OCI-LY7 (cell line): ENCODE results near the gene PARD3B. TPM values are rescaled to one million over a fixed set of nuclear protein-coding genes. Genes with fewer than 3 reads are reported as not detected.

Source experiments
- BruUV-seq: library from RNA; stranded (reverse); fragments of 400-500 nt; replicated peaks from 2 replicates; lab custom pipeline; 2021; lab: Mats Ljungman, UMichigan
- CTCF ChIA-PET: fragments of 300-600 bp; sonication (Branson Sonifier 250); formaldehyde crosslinking; loops from one replicate; lab custom pipeline; 2022; ENCODE audit warnings: antibody characterized with exemption; ENCODE audit not compliant: unreplicated experiment; lab: Charles Lee
- POLR2A ChIA-PET: fragments of 300-600 bp; sonication (Branson Sonifier 250); formaldehyde crosslinking; loops from one replicate; lab custom pipeline; 2022; ENCODE audit warnings: antibody characterized with exemption; lab: Charles Lee
- DNase-seq: peaks from one replicate; pipeline ENCODE4 v3.0.0-alpha.2; 2015; ENCODE audit warnings: low spot score
- H2AFZ ChIP-seq: fragments of 200-600 bp; sonication (generic), shearing (Covaris generic); 2 replicates; pipeline ENCODE4 v1.6.1; 2014; ENCODE audit warnings: mild to moderate bottlenecking, antibody characterized with exemption, low read length, moderate library complexity
- H3K27ac ChIP-seq: fragments of 200-600 bp; sonication (generic); 2 replicates; pipeline ENCODE4 v1.5.1; 2014; ENCODE audit warnings: mixed run types, low read depth, mild to moderate bottlenecking, moderate library complexity, low read length, inconsistent platforms; ENCODE audit not compliant: poor library complexity, severe bottlenecking
- H3K36me3 ChIP-seq: fragments of 200-600 bp; sonication (generic); 2 replicates; pipeline ENCODE4 v1.6.1; 2014; ENCODE audit warnings: mild to moderate bottlenecking, antibody characterized with exemption, low read length, moderate library complexity, mixed read lengths; ENCODE audit not compliant: insufficient read depth
- H3K4me1 ChIP-seq: fragments of 200-600 bp; sonication (generic); 2 replicates; pipeline ENCODE4 v1.5.1; 2014; ENCODE audit warnings: mild to moderate bottlenecking, low read length; ENCODE audit not compliant: insufficient read depth, poor library complexity, severe bottlenecking
- H3K4me2 ChIP-seq: fragments of 200-600 bp; sonication (generic); 2 replicates; pipeline ENCODE4 v1.6.1; 2014; ENCODE audit warnings: mild to moderate bottlenecking, low read length
- H3K4me3 ChIP-seq: fragments of 200-600 bp; sonication (generic); 2 replicates; pipeline ENCODE4 v1.5.1; 2014; ENCODE audit warnings: mild to moderate bottlenecking, low read depth, low read length; ENCODE audit not compliant: poor library complexity, severe bottlenecking
- H3K79me2 ChIP-seq: fragments of 200-600 bp; sonication (generic); 2 replicates; pipeline ENCODE4 v1.6.1; 2016; ENCODE audit warnings: low read depth, mild to moderate bottlenecking, low read length, moderate library complexity, mixed read lengths; ENCODE audit not compliant: insufficient read depth
- H3K9me2 ChIP-seq: fragments of 200-600 bp; sonication (generic); 2 replicates; pipeline ENCODE4 v1.6.1; 2016; ENCODE audit warnings: mild to moderate bottlenecking, low read length, mixed read lengths; ENCODE audit not compliant: insufficient read depth
- H3K9me3 ChIP-seq: fragments of 200-600 bp; sonication (generic); 2 replicates; pipeline ENCODE4 v1.6.1; 2014; ENCODE audit warnings: mild to moderate bottlenecking, mixed run types, low read length, mixed read lengths
- H4K20me1 ChIP-seq: fragments of 200-600 bp; sonication (generic); 2 replicates; pipeline ENCODE4 v1.6.1; 2014; ENCODE audit warnings: mild to moderate bottlenecking, antibody characterized with exemption, low read length, moderate library complexity, mixed read lengths; ENCODE audit not compliant: insufficient read depth
- EZH2phosphoT487 ChIP-seq: fragments of 200-600 bp; sonication (generic); IDR thresholded peaks from 2 replicates; pipeline ENCODE4 v1.6.1; 2018; ENCODE audit warnings: low read depth, borderline replicate concordance, mild to moderate bottlenecking, mixed run types, antibody characterized with exemption, low read length, moderate library complexity, mixed read lengths
- intact Hi-C: fragments of 100-400 bp; cut with micrococcal nuclease; formaldehyde crosslinking; loops from one replicate; pipeline ENCODE4 v1.10.0; 2022; ENCODE audit not compliant: unreplicated experiment
- total RNA-seq, 2 experiments: library from RNA; depleted of rRNA in 1 of 2; stranded (reverse); fragments of >200 nt in 1 of 2; shearing (Covaris generic) in 1 of 2; gene quantifications; 2 replicates each; pipeline ENCODE4 v1.2.3, GENCODE V29; 2014 to 2022
- TF ChIP-seq, protein P1 (sequence below): fragments of 200-600 bp; sonication (generic); conservative IDR thresholded peaks from 2 replicates; pipeline ENCODE4 v1.5.1; 2014; ENCODE audit warnings: mild to moderate bottlenecking, antibody characterized with exemption, low read length, moderate library complexity, mixed read lengths

PARD3B gene
- total RNA-seq, 2 experiments from 2014 or later: not detected

DNA sequence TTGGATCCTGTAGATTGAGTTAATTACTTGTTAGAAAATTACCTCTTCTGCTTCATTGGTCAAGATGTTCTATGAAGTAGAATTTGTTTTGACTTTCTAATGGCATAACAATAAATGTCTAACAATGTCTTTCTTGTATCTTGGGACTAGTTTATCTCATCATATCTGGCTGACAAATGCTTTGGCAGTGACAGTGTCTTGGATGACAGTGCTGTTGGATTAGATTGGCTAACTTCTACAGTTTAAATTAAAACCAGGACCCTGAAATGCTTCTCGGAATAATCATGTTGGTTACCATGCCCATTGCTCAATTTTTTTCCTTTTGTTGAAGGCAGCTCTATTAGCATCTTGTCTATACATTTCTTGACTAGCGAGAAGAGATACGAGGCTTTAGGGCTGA, 176.9 kb downstream of the PARD3B start:
- Histone ChIP-seq H3K4me3 (no peak overlapping the region), H2AFZ (no peak overlapping the region), H3K4me1 (no peaks in the 10 kb centered on the region), H3K36me3 (no peaks in the 10 kb centered on the region), H3K27ac (no peak overlapping the region), H3K9me2 (no peaks in the 10 kb centered on the region), H3K79me2 (no peaks in the 10 kb centered on the region), H3K9me3 (no peaks in the 10 kb centered on the region), H3K4me2 (no peak overlapping the region), H4K20me1 (no peaks in the 10 kb centered on the region)
- ChIA-PET CTCF (no interaction called here), POLR2A (interaction anchor here (0.6 kb wide), 1 partner anchor 9 kb away, joined by 3 read pairs; no protein-coding TSS in a partner anchor)
- intact Hi-C loops: no loop called here
- no TSS peak for BruUV-seq
- no peak for DNase-seq
- TF ChIP-seq EZH2phosphoT487: no peak
- TF ChIP-seq, protein P1, sequence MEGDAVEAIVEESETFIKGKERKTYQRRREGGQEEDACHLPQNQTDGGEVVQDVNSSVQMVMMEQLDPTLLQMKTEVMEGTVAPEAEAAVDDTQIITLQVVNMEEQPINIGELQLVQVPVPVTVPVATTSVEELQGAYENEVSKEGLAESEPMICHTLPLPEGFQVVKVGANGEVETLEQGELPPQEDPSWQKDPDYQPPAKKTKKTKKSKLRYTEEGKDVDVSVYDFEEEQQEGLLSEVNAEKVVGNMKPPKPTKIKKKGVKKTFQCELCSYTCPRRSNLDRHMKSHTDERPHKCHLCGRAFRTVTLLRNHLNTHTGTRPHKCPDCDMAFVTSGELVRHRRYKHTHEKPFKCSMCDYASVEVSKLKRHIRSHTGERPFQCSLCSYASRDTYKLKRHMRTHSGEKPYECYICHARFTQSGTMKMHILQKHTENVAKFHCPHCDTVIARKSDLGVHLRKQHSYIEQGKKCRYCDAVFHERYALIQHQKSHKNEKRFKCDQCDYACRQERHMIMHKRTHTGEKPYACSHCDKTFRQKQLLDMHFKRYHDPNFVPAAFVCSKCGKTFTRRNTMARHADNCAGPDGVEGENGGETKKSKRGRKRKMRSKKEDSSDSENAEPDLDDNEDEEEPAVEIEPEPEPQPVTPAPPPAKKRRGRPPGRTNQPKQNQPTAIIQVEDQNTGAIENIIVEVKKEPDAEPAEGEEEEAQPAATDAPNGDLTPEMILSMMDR: no peak

DNA sequence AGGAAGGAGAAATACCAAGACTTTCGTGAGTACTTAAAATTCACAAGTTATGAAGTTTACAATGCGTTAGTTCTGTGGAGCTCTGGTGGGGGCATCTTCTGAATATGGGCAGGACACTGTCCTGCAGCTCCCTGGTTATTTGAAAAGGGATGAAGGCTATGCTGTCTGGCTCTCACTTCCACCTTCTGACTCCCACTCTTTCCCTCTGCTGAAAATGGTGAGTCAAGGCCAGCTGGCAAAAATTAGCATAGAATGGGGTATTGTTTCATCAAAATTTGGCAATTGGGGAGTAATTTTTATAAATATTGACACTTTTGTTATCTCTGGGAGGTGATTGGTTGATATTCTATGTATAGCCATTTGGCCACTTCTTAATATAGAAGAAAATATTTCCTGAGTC, 177.4 kb downstream of the PARD3B start:
- no peak overlapping the region for H2AFZ ChIP-seq
- H3K27ac ChIP-seq: no peak overlapping the region
- no peaks in the 10 kb centered on the region for H3K4me1 ChIP-seq
- H4K20me1 ChIP-seq: no peaks in the 10 kb centered on the region
- TF ChIP-seq, protein P1: no peak
- no peak for TF ChIP-seq EZH2phosphoT487
- no peaks in the 10 kb centered on the region for H3K9me2 ChIP-seq
- ChIA-PET CTCF (no interaction called here), POLR2A (interaction anchor here (0.6 kb wide), 1 partner anchor 9 kb away, joined by 3 read pairs; no protein-coding TSS in a partner anchor)
- no peaks in the 10 kb centered on the region for H3K9me3 ChIP-seq
- no peaks in the 10 kb centered on the region for H3K79me2 ChIP-seq
- no peak overlapping the region for H3K4me3 ChIP-seq
- BruUV-seq: no TSS peak
- intact Hi-C loops: no loop called here
- no peak for DNase-seq
- H3K4me2 ChIP-seq: no peak overlapping the region
- H3K36me3 ChIP-seq: no peaks in the 10 kb centered on the region

DNA sequence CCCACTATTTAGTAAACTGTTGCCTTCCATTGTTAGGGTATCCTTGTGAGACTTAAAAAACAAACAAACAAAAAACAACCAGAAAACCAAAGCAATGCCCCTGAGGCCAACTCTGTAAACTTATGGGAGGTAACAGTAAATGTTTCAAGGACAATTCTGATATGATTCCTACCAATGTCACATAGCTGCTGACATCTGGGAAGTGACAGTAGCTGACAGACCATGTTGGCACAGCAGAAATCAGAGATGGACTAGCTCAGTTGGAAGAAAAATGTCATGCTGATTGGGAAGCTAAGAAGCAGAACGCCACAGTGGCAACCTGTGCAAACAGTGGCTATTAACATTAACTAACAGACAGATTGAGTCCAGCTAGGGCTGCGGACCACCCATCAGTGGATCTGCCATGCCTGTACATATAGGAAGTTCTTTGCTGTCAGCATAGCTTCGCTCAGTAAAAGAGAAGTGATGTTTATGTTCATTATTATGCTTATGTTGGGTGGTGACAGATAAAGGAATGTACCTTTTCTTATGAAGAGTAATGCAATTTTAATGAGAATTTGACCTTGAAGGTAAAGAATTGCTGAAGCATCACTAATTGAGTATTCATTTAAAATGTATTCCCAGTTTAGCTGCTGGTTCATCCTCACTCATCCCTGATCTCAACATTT, 180.6 kb downstream of the PARD3B start:
- Histone ChIP-seq H3K9me3 (no peaks in the 10 kb centered on the region), H3K4me3 (no peak overlapping the region), H3K4me1 (no peaks in the 10 kb centered on the region), H3K9me2 (no peaks in the 10 kb centered on the region), H3K27ac (no peak overlapping the region), H3K79me2 (no peaks in the 10 kb centered on the region), H3K4me2 (no peak overlapping the region), H2AFZ (no peak overlapping the region), H3K36me3 (no peaks in the 10 kb centered on the region), H4K20me1 (no peaks in the 10 kb centered on the region)
- no peak for DNase-seq
- TF ChIP-seq EZH2phosphoT487: no peak
- TF ChIP-seq, protein P1: no peak
- ChIA-PET POLR2A (no interaction called here), CTCF (no interaction called here)
- BruUV-seq: no TSS peak
- intact Hi-C loops: no loop called here
